ENCODE data around the gene TTC33.

TTC33 gene

GRCh38 chr5:40521108-40521785 is 234.5 kb downstream of the TTC33 start:
- DNase-seq (ENCODE audit: low read depth) = no peak

- DNase-seq (ENCODE audit: low read depth) = no peak
Observed at GRCh38 chr5:40518485-40518917, 237.3 kb downstream of the TTC33 start.

- DNase-seq (ENCODE audit: low read depth) = no peak
Observed at GRCh38 chr5:40515476-40515875, 240.3 kb downstream of the TTC33 start.

- no peak for DNase-seq (ENCODE audit: low read depth)
Observed at GRCh38 chr5:40514976-40515375, 240.8 kb downstream of the TTC33 start.

- DNase-seq (ENCODE audit: low read depth) = no peak
Observed at GRCh38 chr5:40511801-40512200, 244.0 kb downstream of the TTC33 start.

GRCh38 chr5:40507095-40507494 is 248.7 kb downstream of the TTC33 start:
- no peak for DNase-seq (ENCODE audit: low read depth)

- no peak for DNase-seq (ENCODE audit: low read depth)
Observed at GRCh38 chr5:40505031-40505430, 250.7 kb downstream of the TTC33 start.

- DNase-seq (ENCODE audit: low read depth) = no peak
Observed at GRCh38 chr5:40503439-40503838, 252.3 kb downstream of the TTC33 start.

- DNase-seq (ENCODE audit: low read depth) = no peak
Observed at GRCh38 chr5:40502736-40503135, 253.0 kb downstream of the TTC33 start.

GRCh38 chr5:40501711-40502444 is 253.9 kb downstream of the TTC33 start:
- no peak for DNase-seq (ENCODE audit: low read depth)

- no peak for DNase-seq (ENCODE audit: low read depth)
Observed at GRCh38 chr5:40499518-40500273, 256.1 kb downstream of the TTC33 start.

- no peak for DNase-seq (ENCODE audit: low read depth)
Observed at GRCh38 chr5:40499007-40499406, 256.8 kb downstream of the TTC33 start.

GRCh38 chr5:40497573-40497972 is 258.2 kb downstream of the TTC33 start:
- no peak for DNase-seq (ENCODE audit: low read depth)

GRCh38 chr5:40495237-40495635 is 260.5 kb downstream of the TTC33 start:
- no peak for DNase-seq (ENCODE audit: low read depth)

GRCh38 chr5:40494631-40495236 is 261.0 kb downstream of the TTC33 start:
- DNase-seq (ENCODE audit: low read depth) = no peak

GRCh38 chr5:40492056-40492455 is 263.7 kb downstream of the TTC33 start:
- no peak for DNase-seq (ENCODE audit: low read depth)

- DNase-seq (ENCODE audit: low read depth) = no peak
Observed at GRCh38 chr5:40491644-40492043, 264.1 kb downstream of the TTC33 start.

- DNase-seq (ENCODE audit: low read depth) = no peak
Observed at GRCh38 chr5:40490464-40491111, 265.2 kb downstream of the TTC33 start.

- no peak for DNase-seq (ENCODE audit: low read depth)
Observed at GRCh38 chr5:40489421-40489820, 266.3 kb downstream of the TTC33 start.

GRCh38 chr5:40486437-40487275 is 269.1 kb downstream of the TTC33 start:
- DNase-seq (ENCODE audit: low read depth) = no peak
